GM12801 (cell line): ENCODE results near the gene GLDN.

ENCODE experiments used
- CTCF ChIP-seq: IDR thresholded peaks from one replicate; pipeline ENCODE4 v1.5.1; 2011; ENCODE audit warnings: control low read depth; ENCODE audit not compliant: insufficient read length; ENCODE audit errors: extremely low read depth

Gene GLDN

DNA sequence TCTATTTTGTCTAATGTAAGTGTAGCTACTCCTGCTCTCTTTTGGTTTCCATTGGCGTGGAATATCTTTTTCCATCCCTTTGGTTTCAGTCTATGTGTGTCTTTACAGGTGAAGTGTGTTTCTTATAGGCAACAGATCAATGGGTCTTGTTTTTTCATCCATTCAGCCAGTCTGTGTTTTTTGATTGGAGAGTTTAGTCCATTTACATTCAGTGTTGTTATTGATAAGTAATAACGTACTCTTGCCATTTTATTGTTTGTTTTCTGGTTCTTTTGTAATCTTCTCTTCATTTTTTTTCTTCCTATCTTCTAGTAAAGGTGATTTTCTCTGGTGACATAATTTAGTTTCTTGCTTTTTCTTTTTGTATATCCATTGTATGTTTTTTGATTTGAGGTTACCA, 97.1 kb downstream of the GLDN start:
- no peak for TF ChIP-seq CTCF

- no peak for TF ChIP-seq CTCF
Observed at GRCh38 chr15:51443282-51443914, 101.9 kb downstream of the GLDN start.

DNA sequence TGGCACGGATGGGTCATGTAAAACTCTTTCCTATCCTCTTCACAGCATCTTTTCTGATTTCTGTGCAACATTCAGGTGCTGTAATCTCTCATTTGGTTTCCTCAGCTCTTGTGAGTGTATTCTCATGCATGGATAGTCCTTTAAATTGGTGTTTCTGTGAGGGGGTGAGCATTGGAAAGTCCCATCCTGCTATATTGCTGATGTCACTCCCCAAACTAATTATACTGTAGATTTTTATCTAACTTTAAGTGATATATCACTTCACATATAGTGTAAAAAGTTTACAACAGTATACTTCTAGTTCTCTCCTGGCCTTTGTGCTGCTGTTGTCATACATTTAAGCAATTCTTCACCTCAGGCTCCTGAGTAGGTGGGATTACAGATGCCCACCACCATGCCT, 102.7 kb downstream of the GLDN start:
- TF ChIP-seq CTCF: no peak

GRCh38 chr15:51444807-51445206, 103.4 kb downstream of the GLDN start:
- TF ChIP-seq CTCF: no peak

DNA sequence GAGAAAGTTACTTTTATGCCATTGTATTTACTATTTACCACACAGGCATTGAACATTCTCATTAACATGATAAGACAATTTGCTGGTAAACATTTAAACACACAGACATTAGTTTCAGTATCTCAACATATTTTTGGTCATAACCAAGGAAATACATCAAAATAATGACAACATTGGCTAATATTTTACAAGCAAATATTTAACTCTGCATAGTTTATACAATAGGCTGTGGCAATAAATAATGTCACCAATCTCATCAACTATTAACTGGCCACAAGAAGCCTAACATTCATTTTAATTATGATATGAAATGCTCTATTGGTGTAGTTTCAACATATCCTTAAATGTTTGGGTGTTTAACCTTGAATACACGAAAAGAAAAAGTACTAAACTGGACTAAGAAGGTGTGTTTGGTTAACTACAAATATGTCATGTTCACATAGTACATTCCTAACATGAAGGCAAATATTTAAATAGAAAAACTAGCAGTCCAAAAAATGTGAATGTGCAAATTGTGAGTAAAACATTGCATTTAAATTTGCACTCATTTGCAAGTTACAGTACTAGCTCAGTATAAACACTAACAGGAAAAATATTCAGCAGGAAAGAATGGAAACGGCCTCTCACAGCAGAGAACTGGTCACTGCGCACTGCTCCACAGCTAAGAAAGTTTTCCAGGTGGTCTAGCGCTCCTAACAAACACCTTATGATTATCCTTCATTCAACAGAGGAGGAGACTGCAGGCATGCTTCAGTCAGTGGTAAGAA, 106.6 kb downstream of the GLDN start:
- TF ChIP-seq CTCF: no peak

GRCh38 chr15:51448622-51449399, 107.4 kb downstream of the GLDN start:
- TF ChIP-seq CTCF: no peak

DNA sequence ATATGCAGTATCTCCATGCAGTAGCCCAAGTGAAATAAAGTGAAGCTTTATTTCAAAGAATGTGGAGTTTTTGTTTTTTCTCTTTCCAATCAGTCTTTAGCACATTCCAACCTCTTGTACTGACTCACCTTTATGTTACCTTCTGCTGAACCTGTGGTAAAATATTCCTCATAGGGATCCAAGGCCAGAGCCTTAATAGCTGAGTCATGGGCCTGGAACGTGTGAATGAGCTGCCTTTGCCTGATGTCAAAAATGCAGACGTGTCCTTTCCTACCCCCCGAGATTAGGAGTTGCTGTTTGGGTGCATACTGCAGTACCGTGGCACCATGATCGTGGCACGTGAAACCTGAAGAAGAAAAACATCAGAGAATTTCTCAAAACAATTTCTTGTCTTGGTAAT, 108.5 kb downstream of the GLDN start:
- no peak for TF ChIP-seq CTCF
